ENCODE results near the gene HRH4.

HRH4 gene

DNA sequence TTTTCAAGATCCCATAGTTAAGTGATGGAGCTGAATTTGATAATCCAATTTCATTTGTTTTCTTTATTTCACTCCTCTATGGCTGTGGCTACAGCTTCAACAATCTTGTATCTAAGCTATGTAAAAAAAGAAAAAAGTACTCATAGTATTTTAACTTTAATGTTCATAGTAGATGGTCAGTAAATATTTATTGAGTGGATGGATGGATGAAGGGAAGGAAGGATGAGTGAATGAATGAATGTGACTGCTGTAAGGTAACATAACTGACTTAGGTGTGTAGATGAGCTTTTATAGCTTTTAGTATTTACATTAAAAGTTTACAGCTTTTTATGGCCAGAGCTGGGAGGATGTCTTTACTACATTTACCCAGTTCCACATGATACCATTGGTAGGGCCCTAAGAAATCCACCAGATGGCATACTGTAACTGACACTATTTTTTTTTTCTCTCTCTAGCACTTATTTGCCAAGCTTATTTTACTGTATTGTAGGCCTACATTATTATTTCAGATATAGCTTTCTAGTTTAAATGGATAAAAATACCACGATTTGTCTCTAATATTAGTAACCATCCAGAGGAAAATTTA, 13.4 kb upstream of the HRH4 start:
- FAIRE-seq = no peak
- no peak for TF ChIP-seq POLR2A (IDR thresholded peaks at IDR 0.05; ENCODE audit: low read depth, low read length)
- no peak for DNase-seq (ENCODE audit: insufficient read length, low spot score)

DNA sequence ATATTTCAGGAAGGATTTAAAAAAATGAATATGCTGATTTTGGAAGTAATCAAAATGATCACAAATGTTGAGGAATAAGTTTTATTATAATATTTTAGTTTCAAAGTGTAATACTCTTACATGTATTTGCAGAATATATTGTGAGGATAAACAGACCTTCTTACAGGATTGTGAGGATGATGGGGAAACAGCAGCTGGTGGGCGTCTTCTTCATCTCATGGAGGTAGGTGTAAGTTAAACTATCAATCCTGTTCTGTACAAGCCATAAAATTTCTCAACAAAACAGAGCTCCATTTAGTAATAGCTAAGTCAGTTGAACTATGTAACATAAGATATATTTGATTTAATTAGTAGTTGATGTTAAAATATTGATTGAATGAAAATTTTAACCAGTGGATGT, 12.5 kb upstream of the HRH4 start:
- FAIRE-seq (no peak), DNase-seq (ENCODE audit: insufficient read length, low spot score) (no peak)
- no peak for TF ChIP-seq POLR2A (IDR thresholded peaks at IDR 0.05; ENCODE audit: low read depth, low read length)

- TF ChIP-seq POLR2A (IDR thresholded peaks at IDR 0.05; ENCODE audit: low read depth, low read length) = no peak
- FAIRE-seq (no peak), DNase-seq (ENCODE audit: insufficient read length, low spot score) (no peak)
These were observed 3.9 kb upstream of the HRH4 start for GRCh38 chr18:24456549-24456948.

DNA sequence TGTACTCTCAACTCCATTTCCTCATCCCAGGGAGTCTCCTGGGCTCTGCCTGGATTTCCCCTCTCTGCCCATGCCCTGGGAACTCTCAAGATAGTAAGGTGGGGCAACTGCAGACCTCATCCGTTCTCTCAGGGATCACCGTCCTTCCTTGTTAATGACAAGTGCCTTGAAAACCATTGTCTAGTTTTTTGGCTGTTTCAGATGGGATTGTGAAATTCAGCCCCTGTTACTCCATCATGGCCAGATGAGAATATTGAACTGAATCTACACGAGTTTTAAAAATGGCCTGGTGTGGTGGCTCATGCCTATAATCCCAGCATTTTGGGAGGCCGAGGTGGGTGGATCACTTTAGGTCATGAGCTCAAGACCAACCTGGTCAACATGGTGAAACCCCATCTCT, 665 bp upstream of the HRH4 start:
- TF ChIP-seq POLR2A (IDR thresholded peaks at IDR 0.05; ENCODE audit: low read depth, low read length) = no peak
- no peak for DNase-seq (ENCODE audit: insufficient read length, low spot score)
- FAIRE-seq = no peak

GRCh38 chr18:24461996-24462395, 1.6 kb downstream of the HRH4 start:
- no peak for FAIRE-seq
- no peak for TF ChIP-seq POLR2A (IDR thresholded peaks at IDR 0.05; ENCODE audit: low read depth, low read length)
- no peak for DNase-seq (ENCODE audit: insufficient read length, low spot score)

- TF ChIP-seq POLR2A (IDR thresholded peaks at IDR 0.05; ENCODE audit: low read depth, low read length) = no peak
- no peak for DNase-seq (ENCODE audit: insufficient read length, low spot score)
- no peak for FAIRE-seq
These were observed 2.7 kb downstream of the HRH4 start for GRCh38 chr18:24462838-24463775.

DNA sequence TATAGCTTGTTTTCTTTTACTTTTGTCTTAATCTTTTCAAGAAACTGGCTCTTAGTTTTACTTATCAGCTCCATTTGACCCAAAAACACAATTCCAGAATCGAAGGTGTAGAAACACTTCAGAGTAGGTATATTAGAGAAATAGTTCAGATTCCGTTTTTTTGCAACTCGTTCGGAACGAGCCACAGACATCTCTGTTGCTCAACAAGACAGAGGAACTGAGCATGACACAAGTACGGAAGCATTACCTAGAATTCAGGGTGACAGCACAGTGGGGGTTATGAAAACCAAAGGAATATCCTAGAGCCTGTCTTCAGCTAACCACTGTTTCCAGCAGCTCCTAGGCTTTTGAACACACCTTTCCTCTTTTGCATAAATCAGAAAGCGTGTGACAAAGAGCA, 5.0 kb downstream of the HRH4 start:
- TF ChIP-seq POLR2A (IDR thresholded peaks at IDR 0.05; ENCODE audit: low read depth, low read length) = no peak
- FAIRE-seq (no peak), DNase-seq (ENCODE audit: insufficient read length, low spot score) (no peak)

DNA sequence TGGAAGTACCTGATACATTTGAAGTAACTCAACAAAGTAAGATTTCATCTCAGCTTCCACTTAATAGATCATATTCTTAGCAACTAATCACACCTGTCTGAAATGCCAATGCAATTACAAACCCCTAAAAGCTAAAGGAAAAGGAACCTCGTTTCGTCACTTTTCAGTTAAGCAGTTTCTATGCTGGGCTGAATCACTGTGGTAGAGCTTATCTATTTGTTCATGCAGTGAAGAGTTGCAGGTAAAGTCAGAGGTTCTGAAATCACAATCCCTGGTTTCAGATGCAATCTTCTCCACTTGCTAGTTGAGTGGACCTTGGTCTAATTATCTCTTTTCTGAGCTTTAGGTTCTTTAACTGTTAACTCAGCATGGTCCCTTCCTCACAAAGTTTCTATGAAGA, 6.3 kb downstream of the HRH4 start:
- FAIRE-seq = no peak

DNA sequence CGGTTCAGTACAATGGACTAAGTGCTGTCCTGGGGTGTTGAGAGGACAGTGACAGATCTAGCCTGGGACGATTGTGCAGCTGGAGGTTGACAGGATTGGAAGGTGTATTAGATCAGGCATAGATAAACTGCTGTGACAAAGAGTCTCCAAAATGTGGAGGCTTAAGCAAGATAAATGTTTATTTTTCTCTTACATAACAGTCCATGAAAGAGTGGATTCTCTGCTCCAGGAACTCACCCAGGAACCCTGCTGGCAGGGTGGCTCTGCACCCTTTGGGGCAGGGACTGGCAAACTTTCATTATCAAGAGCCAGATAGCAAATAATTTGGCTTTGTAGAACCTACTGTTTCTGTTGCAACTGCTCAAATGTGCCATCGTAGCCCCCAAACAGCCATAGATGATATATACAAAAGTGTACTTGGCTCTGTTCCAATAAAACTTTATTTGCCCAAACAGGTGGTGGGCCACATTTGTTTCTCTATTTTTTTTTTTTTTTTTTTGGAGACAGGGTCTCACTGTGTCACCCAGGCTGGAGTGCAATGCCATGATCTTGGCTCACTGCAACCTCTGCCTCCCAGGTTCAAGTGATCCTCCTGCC, 9.7 kb downstream of the HRH4 start:
- FAIRE-seq (no peak), DNase-seq (ENCODE audit: insufficient read length, low spot score) (no peak)
- TF ChIP-seq POLR2A (IDR thresholded peaks at IDR 0.05; ENCODE audit: low read depth, low read length) = no peak

More for the DNA sequence above, 6.3 kb downstream of the HRH4 start:
- no peak for TF ChIP-seq POLR2A (IDR thresholded peaks at IDR 0.05; ENCODE audit: low read depth, low read length)
- no peak for DNase-seq (ENCODE audit: insufficient read length, low spot score)

GRCh38 chr18:24470805-24471204, 10.4 kb downstream of the HRH4 start:
- no peak for TF ChIP-seq POLR2A (IDR thresholded peaks at IDR 0.05; ENCODE audit: low read depth, low read length)
- FAIRE-seq = no peak
- no peak for DNase-seq (ENCODE audit: insufficient read length, low spot score)

GRCh38 chr18:24472591-24472990, 12.2 kb downstream of the HRH4 start:
- no peak for FAIRE-seq
- no peak for TF ChIP-seq POLR2A (IDR thresholded peaks at IDR 0.05; ENCODE audit: low read depth, low read length)
- no peak for DNase-seq (ENCODE audit: insufficient read length, low spot score)

DNA sequence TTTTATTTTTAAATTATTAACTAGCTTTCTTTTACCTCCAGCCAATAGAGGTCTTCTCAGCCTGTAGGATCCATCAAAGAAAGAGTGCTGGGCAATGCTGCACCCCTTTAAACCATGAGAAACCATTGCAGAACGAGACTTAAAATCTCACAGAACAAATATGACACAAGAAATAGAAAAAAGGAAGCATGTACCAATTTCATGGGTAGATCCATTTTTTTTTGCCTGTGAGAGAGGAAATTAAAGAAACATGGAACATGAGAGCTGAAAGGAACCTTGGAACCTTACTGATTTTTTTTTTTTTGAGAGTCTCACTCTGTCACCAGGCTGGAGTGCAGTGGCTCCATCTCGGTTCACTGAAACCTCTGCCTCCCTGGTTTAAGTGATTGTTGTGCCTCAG, 14.0 kb downstream of the HRH4 start:
- TF ChIP-seq POLR2A (IDR thresholded peaks at IDR 0.05; ENCODE audit: low read depth, low read length) = no peak
- no peak for FAIRE-seq
- DNase-seq (ENCODE audit: insufficient read length, low spot score) = no peak

- DNase-seq (ENCODE audit: insufficient read length, low spot score) = no peak
- TF ChIP-seq POLR2A (IDR thresholded peaks at IDR 0.05; ENCODE audit: low read depth, low read length) = no peak
- FAIRE-seq = no peak
These were observed 15.6 kb downstream of the HRH4 start for GRCh38 chr18:24475926-24476589.

GRCh38 chr18:24479371-24479770, 18.9 kb downstream of the HRH4 start:
- DNase-seq (ENCODE audit: insufficient read length, low spot score) = no peak
- FAIRE-seq = no peak
- TF ChIP-seq POLR2A (IDR thresholded peaks at IDR 0.05; ENCODE audit: low read depth, low read length) = no peak

All from H54 (cell line).